Muscle layer of duodenum (tissue), 2 donors: ENCODE data around the gene CTIF.

Experiments used
- H3K27ac ChIP-seq: one replicate; pipeline ENCODE4 v1.7.0; 2013; ENCODE audit warnings: mild to moderate bottlenecking, low read length
- H3K27me3 ChIP-seq: one replicate; pipeline ENCODE4 v1.7.0; 2013; ENCODE audit warnings: low read depth, mild to moderate bottlenecking, control low read depth, low read length
- H3K36me3 ChIP-seq, 2 donors: one replicate each; pipeline ENCODE4 v1.7.0; 2013; ENCODE audit warnings: low read length in 2 of 2, control low read depth in 1 of 2, mild to moderate bottlenecking in 1 of 2; ENCODE audit not compliant: insufficient read depth in 2 of 2, control insufficient read depth in 1 of 2
- H3K4me1 ChIP-seq, 2 donors: one replicate each; pipeline ENCODE4 v1.7.0; 2013; ENCODE audit warnings: low read length in 2 of 2, mild to moderate bottlenecking in 2 of 2, control low read depth in 1 of 2, moderate library complexity in 1 of 2; ENCODE audit not compliant: insufficient read depth in 2 of 2, control insufficient read depth in 1 of 2
- H3K4me3 ChIP-seq, 2 donors: one replicate each; pipeline ENCODE4 v1.7.0; 2013; ENCODE audit warnings: low read length in 2 of 2, low read depth in 1 of 2, mild to moderate bottlenecking in 1 of 2
- H3K9me3 ChIP-seq, 2 donors: one replicate each; pipeline ENCODE4 v1.7.0; 2013; ENCODE audit warnings: low read length in 2 of 2, control low read depth in 1 of 2, mild to moderate bottlenecking in 1 of 2; ENCODE audit not compliant: control insufficient read depth in 1 of 2
- donor health status: healthy.

CTIF gene

DNA sequence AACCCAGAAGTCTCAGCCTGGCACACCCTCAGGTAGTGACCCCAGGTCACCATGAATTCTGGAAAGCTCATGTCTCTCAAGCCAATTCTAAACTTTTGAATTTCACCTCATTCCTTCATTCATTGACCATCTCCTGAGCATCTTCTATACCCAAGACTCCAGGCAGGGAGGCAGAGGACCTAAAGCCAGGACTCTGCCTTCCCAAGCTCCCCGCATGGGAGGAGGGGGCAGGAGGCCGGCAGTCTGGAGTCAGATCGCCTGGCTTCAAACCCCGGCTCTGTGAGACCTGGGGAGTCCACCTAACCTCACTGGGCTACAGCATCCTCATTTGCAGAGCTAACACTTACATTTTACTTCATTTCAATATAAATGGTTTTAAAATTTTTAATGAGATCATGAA is 352.9 kb downstream of the CTIF start:
- Histone ChIP-seq H3K4me3 (no peak overlapping the region), H3K27ac (no peak overlapping the region), H3K9me3 (no peaks in the 10 kb centered on the region), H3K4me1 (peaks cover 0 to 7% of the 10 kb centered on the region in 2 donors), H3K36me3 (no peaks in the 10 kb centered on the region), H3K27me3 (no peaks in the 10 kb centered on the region)

DNA sequence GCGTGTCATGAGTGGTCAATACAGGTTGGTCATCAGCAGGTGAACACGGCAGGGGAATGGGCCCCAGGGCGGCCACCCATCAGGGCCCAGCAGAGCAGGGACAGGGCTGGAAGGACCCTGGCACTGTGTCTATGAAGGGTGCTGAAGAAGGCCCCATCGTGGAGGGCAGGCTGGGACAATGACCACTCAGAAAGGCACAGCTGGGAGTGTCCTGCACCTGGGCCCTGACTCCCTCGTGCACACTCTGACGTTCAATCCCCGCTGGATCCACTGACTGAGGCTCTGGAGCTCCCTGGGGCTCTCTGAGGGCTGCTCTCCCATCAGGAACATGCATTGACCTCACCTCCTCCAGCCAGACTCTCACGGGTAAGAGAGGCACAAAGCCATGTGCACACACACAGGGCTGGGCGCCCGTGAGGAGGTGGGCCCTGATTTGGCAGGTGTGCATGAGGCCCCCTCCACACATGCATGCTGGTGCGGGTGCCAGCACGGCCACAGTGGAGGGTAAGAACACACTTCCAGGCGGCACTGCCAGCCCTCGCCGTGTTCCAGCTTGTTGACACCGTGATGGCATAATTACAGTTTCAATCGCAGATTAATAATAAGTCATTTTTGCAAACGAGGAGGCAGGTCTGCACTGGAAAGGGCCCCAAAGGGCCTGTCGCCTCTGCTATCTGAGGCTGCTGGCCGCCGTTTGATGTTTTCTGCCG is 353.5 kb downstream of the CTIF start:
- no peaks in the 10 kb centered on the region for H3K27me3 ChIP-seq
- H3K27ac ChIP-seq: no peak overlapping the region
- no peaks in the 10 kb centered on the region for H3K36me3 ChIP-seq
- peaks cover 3 to 7% of the 10 kb centered on the region in 2 donors for H3K4me1 ChIP-seq
- H3K4me3 ChIP-seq: no peak overlapping the region
- H3K9me3 ChIP-seq: no peaks in the 10 kb centered on the region

DNA sequence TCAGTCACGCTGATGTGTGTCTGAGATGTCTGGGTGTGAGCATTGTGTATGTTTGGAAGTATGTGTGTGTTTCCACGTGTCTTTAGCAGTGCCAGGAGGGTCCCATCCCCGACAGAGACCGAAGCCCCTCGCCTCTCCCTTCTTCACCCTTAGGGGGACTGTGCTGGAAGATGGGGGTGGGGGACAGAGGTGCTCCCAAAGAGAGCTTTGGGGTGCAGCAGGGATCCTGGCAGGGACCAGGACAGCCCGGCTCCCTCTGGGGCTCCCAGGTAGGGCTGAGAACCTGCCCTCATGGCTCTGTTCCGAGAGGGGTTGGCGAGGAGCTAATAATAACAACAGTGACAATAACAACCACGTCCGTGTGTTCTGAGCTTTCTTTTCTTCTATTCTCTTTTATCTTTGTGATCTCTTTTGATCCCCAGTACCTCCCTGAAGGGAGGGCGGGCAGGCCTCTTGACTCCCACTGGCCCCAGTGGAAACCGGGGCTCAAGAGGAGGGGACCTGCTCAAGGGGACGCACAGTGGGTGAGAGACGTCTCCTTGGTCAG is 354.3 kb downstream of the CTIF start:
- Histone ChIP-seq H3K27ac (no peak overlapping the region), H3K27me3 (no peaks in the 10 kb centered on the region), H3K4me1 (peaks cover 5 to 7% of the 10 kb centered on the region in 2 donors), H3K36me3 (no peaks in the 10 kb centered on the region), H3K9me3 (no peaks in the 10 kb centered on the region), H3K4me3 (no peak overlapping the region)

DNA sequence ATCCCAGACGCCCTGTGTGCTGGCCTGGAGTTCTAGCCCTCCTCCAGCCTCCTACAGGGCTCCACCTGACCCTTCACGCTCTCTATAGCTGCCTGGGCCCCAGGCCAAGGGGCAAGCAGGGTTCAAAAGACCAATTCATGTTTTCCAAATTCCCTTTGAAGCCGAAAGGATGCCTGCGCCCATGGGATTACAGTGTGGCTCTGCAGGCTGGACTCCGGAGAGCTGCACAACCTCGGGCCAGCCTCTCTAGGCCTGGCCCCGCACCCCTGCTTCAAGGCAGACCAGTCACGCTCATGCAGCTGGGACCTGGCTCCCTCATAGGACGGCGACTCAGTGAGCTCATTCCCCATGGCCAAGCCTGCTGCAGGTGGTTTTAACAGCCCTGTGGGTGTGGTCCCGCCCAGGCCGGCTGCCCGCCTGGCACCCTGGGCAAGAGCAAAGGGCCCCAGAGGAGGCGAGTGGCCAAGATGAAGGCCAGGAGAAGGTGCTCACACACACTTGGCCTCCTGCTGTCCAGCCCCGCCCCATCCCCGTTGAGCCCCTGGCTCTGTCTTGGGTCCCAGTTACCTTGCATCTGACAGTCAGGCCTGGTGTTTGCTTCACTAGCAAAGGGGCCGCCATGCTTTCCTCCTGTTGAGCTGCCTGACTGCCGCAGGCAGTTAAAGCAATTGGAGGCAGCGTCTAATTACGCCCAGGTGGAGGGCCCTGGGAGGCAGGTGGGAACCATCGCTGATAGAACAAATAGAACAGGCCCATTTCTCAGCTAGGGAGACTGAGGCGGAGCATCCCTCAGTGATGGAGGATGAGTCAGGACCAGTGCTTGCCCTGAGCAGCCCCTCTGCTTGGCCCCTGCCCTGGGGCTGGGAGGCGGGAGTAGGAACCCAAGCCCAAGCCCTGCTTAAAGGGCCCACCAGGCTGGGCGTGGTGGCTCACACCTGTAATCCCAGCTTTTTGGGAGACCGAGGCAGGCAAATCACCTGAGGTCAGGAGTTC is 355.1 kb downstream of the CTIF start:
- H3K27me3 ChIP-seq: no peaks in the 10 kb centered on the region
- H3K36me3 ChIP-seq: no peaks in the 10 kb centered on the region
- H3K4me1 ChIP-seq: peaks cover 5 to 7% of the 10 kb centered on the region in 2 donors
- no peaks in the 10 kb centered on the region for H3K9me3 ChIP-seq
- H3K27ac ChIP-seq: no peak overlapping the region
- no peak overlapping the region for H3K4me3 ChIP-seq

DNA sequence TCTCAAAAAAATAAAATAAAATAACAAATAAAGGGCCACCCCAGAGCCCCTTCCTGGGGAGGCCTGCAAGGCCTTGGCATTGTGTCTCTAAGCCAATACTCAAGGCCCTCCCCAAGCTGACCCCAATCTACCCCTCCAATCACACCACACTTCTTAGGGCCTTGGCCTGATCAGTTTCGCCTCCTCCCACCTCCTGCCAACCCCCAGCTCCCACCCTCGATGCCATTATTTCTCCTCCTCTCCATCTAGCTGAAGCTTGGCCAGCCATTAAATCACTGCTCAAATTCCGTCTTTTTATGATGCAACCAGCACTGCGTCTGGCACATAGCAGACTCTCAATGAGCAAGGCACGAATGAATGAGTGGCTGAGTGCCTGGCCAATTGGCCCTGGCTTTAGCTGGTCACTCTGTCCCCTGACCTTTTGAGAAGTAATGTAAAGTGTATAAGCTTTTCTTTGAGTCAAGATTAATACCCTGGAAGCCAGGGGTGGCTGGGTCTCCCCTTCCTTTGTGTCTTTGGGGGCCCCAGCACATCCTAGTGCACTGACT is 356.0 kb downstream of the CTIF start:
- no peaks in the 10 kb centered on the region for H3K9me3 ChIP-seq
- no peaks in the 10 kb centered on the region for H3K36me3 ChIP-seq
- no peak overlapping the region for H3K4me3 ChIP-seq
- no peak overlapping the region for H3K27ac ChIP-seq
- no peaks in the 10 kb centered on the region for H3K27me3 ChIP-seq
- H3K4me1 ChIP-seq: peaks cover 0 to 5% of the 10 kb centered on the region in 2 donors

DNA sequence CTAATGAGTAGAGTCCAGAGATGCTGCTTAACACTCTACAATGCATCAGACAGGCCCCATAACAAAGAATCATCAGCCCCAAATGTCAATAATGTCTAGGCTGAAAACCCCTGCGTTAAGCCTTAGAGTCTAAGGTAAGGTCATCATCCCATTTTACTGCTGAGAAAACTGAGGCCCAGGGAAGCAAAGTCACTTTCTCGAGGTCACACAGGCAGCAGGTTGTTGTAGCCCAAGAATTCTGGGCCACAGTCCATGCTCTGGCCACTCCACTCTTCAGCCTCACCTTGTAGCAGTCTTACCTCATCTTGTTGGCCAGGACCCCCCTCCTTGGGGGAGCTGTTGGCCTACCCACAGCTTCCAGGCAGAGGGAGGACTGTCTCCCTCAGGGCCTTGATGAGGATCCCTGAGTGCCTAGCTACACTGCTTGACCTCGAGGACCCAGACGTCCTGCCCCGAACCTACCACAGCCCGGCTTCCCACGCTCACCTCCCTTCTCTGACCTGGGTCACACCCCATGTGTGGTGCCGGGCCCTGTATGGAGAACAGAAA is 357.6 kb downstream of the CTIF start:
- no peaks in the 10 kb centered on the region for H3K36me3 ChIP-seq
- H3K4me3 ChIP-seq: no peak overlapping the region
- no peak overlapping the region for H3K27ac ChIP-seq
- no peaks in the 10 kb centered on the region for H3K27me3 ChIP-seq
- H3K4me1 ChIP-seq: peaks cover 0 to 6% of the 10 kb centered on the region in 2 donors
- no peaks in the 10 kb centered on the region for H3K9me3 ChIP-seq

DNA sequence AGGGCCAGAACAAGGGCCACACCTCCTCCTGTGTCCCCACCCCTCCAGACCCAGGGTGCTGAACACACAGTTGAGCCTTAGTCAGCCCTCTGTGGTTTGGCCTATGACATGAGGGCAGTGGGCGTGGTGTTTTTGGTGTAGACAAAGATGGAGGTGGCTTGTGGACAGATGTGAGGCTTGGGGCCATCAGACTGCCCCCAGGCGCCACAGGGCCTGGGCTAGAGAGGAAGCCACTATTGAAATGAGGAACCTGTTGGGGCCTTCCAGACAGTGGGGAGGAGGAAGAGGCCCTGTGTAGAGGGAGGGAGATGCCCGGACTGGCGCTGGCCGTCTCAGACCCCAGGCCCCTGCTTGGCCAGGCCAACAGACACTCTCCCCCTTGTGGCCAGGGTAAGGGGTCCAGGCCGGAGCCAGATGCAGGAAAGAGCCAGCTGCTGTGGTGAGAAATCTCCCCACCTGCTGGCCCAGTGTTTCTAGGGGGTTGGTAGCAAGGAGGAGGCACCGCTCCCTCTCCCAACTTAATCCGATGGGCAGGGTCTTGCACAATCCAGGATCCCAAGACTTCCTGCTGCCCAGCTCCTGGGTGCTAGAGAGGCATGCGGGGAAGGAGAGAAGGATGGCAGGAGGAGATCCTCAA is 358.2 kb downstream of the CTIF start:
- H3K4me1 ChIP-seq: peaks cover 6 to 8% of the 10 kb centered on the region in 2 donors
- no peaks in the 10 kb centered on the region for H3K36me3 ChIP-seq
- H3K4me3 ChIP-seq: no peak overlapping the region
- no peaks in the 10 kb centered on the region for H3K27me3 ChIP-seq
- H3K9me3 ChIP-seq: no peaks in the 10 kb centered on the region
- no peak overlapping the region for H3K27ac ChIP-seq

DNA sequence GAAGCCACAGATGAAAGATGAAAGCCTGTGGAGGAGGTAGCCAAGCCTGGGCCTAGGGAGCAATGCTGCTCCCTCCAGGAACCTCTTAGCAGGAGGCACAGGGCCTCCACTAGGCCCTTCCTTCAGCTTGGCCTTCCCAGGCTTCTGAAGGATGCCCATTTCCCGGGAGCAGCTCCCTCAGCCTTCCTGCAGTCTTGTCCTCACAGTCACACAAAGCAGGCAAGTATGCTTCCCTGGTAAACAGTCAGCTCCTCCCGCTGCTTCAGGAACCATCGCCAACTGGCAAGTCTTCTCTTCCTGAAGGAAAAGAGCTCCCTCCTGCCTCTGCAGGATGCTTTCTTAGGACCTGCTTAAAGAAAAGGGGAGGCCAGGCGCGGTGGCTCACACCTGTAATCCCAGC is 358.7 kb downstream of the CTIF start:
- Histone ChIP-seq H3K27me3 (no peaks in the 10 kb centered on the region), H3K4me1 (peaks cover 8 to 10% of the 10 kb centered on the region in 2 donors), H3K9me3 (no peaks in the 10 kb centered on the region), H3K27ac (no peak overlapping the region), H3K4me3 (no peak overlapping the region), H3K36me3 (no peaks in the 10 kb centered on the region)

DNA sequence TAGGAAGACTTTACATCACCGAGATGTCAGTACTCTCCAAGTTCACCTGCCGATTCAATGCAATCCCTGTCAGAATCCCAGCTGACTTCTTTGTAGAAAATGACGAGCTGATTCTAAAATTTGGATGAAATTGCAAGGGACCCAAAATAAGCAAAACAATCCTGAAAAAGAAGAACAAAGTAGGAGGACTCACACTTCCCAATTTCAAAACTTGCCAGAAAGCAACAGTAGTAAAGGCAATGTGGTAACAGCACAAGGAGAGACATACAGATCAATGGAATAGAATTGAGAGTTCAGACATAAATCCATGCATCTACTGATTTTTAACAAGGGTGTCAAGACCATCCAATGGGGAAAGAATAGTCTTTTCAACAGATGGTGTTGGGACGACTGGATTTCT is 359.7 kb downstream of the CTIF start:
- no peak overlapping the region for H3K4me3 ChIP-seq
- no peaks in the 10 kb centered on the region for H3K9me3 ChIP-seq
- peaks cover 8 to 10% of the 10 kb centered on the region in 2 donors for H3K4me1 ChIP-seq
- no peaks in the 10 kb centered on the region for H3K27me3 ChIP-seq
- H3K27ac ChIP-seq: no peak overlapping the region
- no peaks in the 10 kb centered on the region for H3K36me3 ChIP-seq

DNA sequence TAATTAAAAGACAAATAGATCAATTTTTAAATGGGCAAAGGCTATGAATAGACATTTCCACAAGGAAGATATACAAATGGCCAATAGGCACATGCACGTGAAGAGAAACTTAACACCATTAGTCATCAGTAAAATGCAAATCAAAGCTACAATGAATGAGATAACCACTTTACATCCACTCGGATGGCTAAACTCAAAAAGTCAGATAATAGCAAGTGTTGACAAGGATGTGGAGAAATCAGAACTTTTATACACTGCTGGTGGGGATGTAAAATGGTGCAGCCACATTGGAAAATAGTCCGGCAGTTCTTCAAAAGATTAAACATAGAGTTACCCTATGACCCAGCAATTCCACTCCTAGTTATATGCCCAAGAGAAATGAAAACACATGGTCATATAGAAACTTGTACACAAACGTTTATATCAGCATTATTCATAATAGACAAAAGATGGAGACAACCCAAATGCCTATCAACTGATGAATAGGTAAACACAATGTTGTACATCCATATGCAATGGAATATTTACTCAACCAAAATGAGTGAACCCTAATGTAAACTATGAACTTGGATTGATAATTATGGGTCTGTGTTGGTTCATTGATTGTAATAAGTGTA is 360.8 kb downstream of the CTIF start:
- Histone ChIP-seq H3K4me1 (peaks cover 8 to 10% of the 10 kb centered on the region in 2 donors), H3K4me3 (no peak overlapping the region), H3K9me3 (peaks cover 0 to 2% of the 10 kb centered on the region in 2 donors), H3K36me3 (no peaks in the 10 kb centered on the region), H3K27me3 (no peaks in the 10 kb centered on the region), H3K27ac (no peak overlapping the region)
